Activated naive CD4-positive, alpha-beta T cell treated with anti-CD3 and anti-CD28 coated beads, Interleukin-2, amount 50 U/mL, for 24 hours (primary cell): ENCODE results near the gene KRTAP4-3.
"Not testable (repeated sequence)": the region's sequence is repeated elsewhere in the genome, so short reads cannot be mapped to it uniquely, and the experiment has no call there.

Source experiments
- H3K27ac Mint-ChIP-seq: one replicate; pipeline ENCODE4 v1.8.0; 2021; ENCODE audit warnings: mild to moderate bottlenecking, mixed read lengths
- H3K27me3 Mint-ChIP-seq: one replicate; pipeline ENCODE4 v1.8.0; 2021; ENCODE audit warnings: mixed read lengths
- H3K36me3 Mint-ChIP-seq: one replicate; pipeline ENCODE4 v1.8.0; 2021; ENCODE audit warnings: mixed read lengths
- H3K4me1 Mint-ChIP-seq: one replicate; pipeline ENCODE4 v1.8.0; 2021; ENCODE audit warnings: mixed read lengths
- H3K4me3 Mint-ChIP-seq: one replicate; pipeline ENCODE4 v1.8.0; 2021; ENCODE audit warnings: mild to moderate bottlenecking, mixed read lengths
- H3K9me3 Mint-ChIP-seq: one replicate; pipeline ENCODE4 v1.8.0; 2021; ENCODE audit warnings: mixed read lengths

KRTAP4-3 gene

GRCh38 chr17:41140360-41141131 is 27.5 kb downstream of the KRTAP4-3 start, which contains the start of gene KRTAP4-6:
TSS of gene KRTAP4-6 (minus strand) at chr17:41140544. CDS start at chr17:41140487, 57 bp downstream.
- no peak within 1 kb of the TSS for H3K27ac Mint-ChIP-seq

GRCh38 chr17:41139865-41140264 is 28.2 kb downstream of the KRTAP4-3 start:
- H3K9me3 Mint-ChIP-seq = peaks cover 20% of the 10 kb centered on the region
- not testable (repeated sequence) for H3K27ac Mint-ChIP-seq, H3K4me1 Mint-ChIP-seq, H3K27me3 Mint-ChIP-seq, H3K4me3 Mint-ChIP-seq
- H3K36me3 Mint-ChIP-seq = peaks cover 12% of the 10 kb centered on the region

More at GRCh38 chr17:41140360-41141131, 27.5 kb downstream of the KRTAP4-3 start, which contains the start of gene KRTAP4-6:
- Mint-ChIP-seq H3K9me3 (peaks cover 20% of the 10 kb centered on the region), H3K4me1 (no peaks in the 10 kb centered on the region), H3K27me3 (no peaks in the 10 kb centered on the region), H3K4me3 (no peak within 1 kb of the TSS), H3K36me3 (peaks cover 14% of the 10 kb centered on the region)

- no peak overlapping the region for H3K27ac Mint-ChIP-seq
- peaks cover 38% of the 10 kb centered on the region for H3K4me1 Mint-ChIP-seq
Measured at GRCh38 chr17:41133880-41134735, 33.9 kb downstream of the KRTAP4-3 start.

GRCh38 chr17:41131979-41132378 is 36.0 kb downstream of the KRTAP4-3 start:
- Mint-ChIP-seq H3K9me3 (peaks cover 9% of the 10 kb centered on the region), H3K36me3 (no peaks in the 10 kb centered on the region), H3K4me3 (no peak overlapping the region), H3K27ac (no peak overlapping the region), H3K4me1 (peaks cover 44% of the 10 kb centered on the region), H3K27me3 (no peaks in the 10 kb centered on the region)

More at GRCh38 chr17:41133880-41134735, 33.9 kb downstream of the KRTAP4-3 start:
- H3K9me3 Mint-ChIP-seq = peaks cover 2% of the 10 kb centered on the region
- H3K4me3 Mint-ChIP-seq = no peak overlapping the region
- H3K36me3 Mint-ChIP-seq = peaks cover 2% of the 10 kb centered on the region
- no peaks in the 10 kb centered on the region for H3K27me3 Mint-ChIP-seq

- Mint-ChIP-seq H3K27ac (no peak overlapping the region), H3K27me3 (no peaks in the 10 kb centered on the region), H3K9me3 (peaks cover 9% of the 10 kb centered on the region), H3K36me3 (peaks cover 2% of the 10 kb centered on the region), H3K4me3 (no peak overlapping the region), H3K4me1 (peaks cover 71% of the 10 kb centered on the region)
Measured at GRCh38 chr17:41127371-41127770, 40.6 kb downstream of the KRTAP4-3 start.

GRCh38 chr17:41126412-41126811 is 41.6 kb downstream of the KRTAP4-3 start:
- Mint-ChIP-seq H3K36me3 (peaks cover 2% of the 10 kb centered on the region), H3K27me3 (no peaks in the 10 kb centered on the region), H3K9me3 (peaks cover 9% of the 10 kb centered on the region), H3K4me1 (peaks cover 63% of the 10 kb centered on the region), H3K4me3 (peak overlapping the region; percentile 28), H3K27ac (peak overlapping the region; percentile 46)

GRCh38 chr17:41125064-41125463 is 43.0 kb downstream of the KRTAP4-3 start:
- no peak overlapping the region for H3K4me3 Mint-ChIP-seq
- no peak overlapping the region for H3K27ac Mint-ChIP-seq
- H3K36me3 Mint-ChIP-seq = peaks cover 2% of the 10 kb centered on the region
- H3K4me1 Mint-ChIP-seq = peaks cover 67% of the 10 kb centered on the region
- H3K27me3 Mint-ChIP-seq = no peaks in the 10 kb centered on the region
- peaks cover 9% of the 10 kb centered on the region for H3K9me3 Mint-ChIP-seq

GRCh38 chr17:41123991-41124371 is 44.0 kb downstream of the KRTAP4-3 start, which contains the start of gene KRTAP4-12:
TSS of gene KRTAP4-12 (minus strand) at chr17:41124182. CDS start at chr17:41124122, 60 bp downstream.
- H3K27ac Mint-ChIP-seq = peak within 1 kb of the TSS; percentile 86
- not testable (repeated sequence) for H3K36me3 Mint-ChIP-seq, H3K27me3 Mint-ChIP-seq, H3K9me3 Mint-ChIP-seq
- peak within 1 kb of the TSS; percentile 72 for H3K4me3 Mint-ChIP-seq
- H3K4me1 Mint-ChIP-seq = peaks cover 62% of the 10 kb centered on the region

- H3K27ac Mint-ChIP-seq = peak overlapping the region; percentile 86
- not testable (repeated sequence) for H3K9me3 Mint-ChIP-seq, H3K36me3 Mint-ChIP-seq, H3K27me3 Mint-ChIP-seq
- H3K4me3 Mint-ChIP-seq = peak overlapping the region; percentile 72
- H3K4me1 Mint-ChIP-seq = peaks cover 62% of the 10 kb centered on the region
Measured at GRCh38 chr17:41123292-41123990, 44.6 kb downstream of the KRTAP4-3 start.

GRCh38 chr17:41121742-41122141 is 46.3 kb downstream of the KRTAP4-3 start:
- H3K27me3 Mint-ChIP-seq = no peaks in the 10 kb centered on the region
- no peak overlapping the region for H3K4me3 Mint-ChIP-seq
- H3K4me1 Mint-ChIP-seq = peaks cover 70% of the 10 kb centered on the region
- H3K9me3 Mint-ChIP-seq = no peaks in the 10 kb centered on the region
- H3K36me3 Mint-ChIP-seq = peaks cover 2% of the 10 kb centered on the region
- peak overlapping the region; percentile 30 for H3K27ac Mint-ChIP-seq

GRCh38 chr17:41119696-41120690 is 48.0 kb downstream of the KRTAP4-3 start:
- not testable (repeated sequence) for H3K36me3 Mint-ChIP-seq, H3K9me3 Mint-ChIP-seq, H3K27me3 Mint-ChIP-seq
- Mint-ChIP-seq H3K4me1 (peaks cover 55% of the 10 kb centered on the region), H3K4me3 (peak overlapping the region; percentile 38), H3K27ac (peak overlapping the region; percentile 46)

- Mint-ChIP-seq H3K4me1 (peaks cover 44% of the 10 kb centered on the region), H3K4me3 (no peak overlapping the region), H3K27me3 (no peaks in the 10 kb centered on the region), H3K36me3 (no peaks in the 10 kb centered on the region), H3K27ac (no peak overlapping the region), H3K9me3 (no peaks in the 10 kb centered on the region)
Measured at GRCh38 chr17:41118721-41119120, 49.3 kb downstream of the KRTAP4-3 start.

GRCh38 chr17:41117846-41118386 is 50.1 kb downstream of the KRTAP4-3 start, which contains the start of gene KRTAP4-11:
TSS of gene KRTAP4-11 (minus strand) at chr17:41118373. CDS start at chr17:41118315, 58 bp downstream.
- Mint-ChIP-seq H3K27ac (peak within 1 kb of the TSS; percentile 59), H3K4me1 (peaks cover 37% of the 10 kb centered on the region)
- H3K9me3 Mint-ChIP-seq, H3K4me3 Mint-ChIP-seq, H3K27me3 Mint-ChIP-seq, H3K36me3 Mint-ChIP-seq: not testable (repeated sequence)
